ENCODE measurements around the gene BTAF1.

DNA sequence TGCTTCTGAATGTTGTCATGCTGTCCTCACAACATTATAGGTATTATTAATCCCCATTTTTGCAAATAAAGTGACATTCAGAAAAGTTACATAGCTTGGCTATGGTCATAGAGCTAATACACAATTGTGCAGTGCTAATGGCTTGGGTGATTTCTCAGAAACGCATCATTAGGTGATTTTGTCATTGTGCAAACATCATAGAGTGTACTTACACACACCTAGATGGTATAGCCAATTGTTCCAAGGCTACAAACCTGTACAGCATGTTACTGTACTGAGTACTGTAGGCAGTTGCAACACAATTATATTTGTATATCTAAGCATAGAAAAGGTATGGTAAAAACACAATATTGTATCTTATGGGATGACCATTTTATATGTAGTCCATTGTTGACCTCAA lies 91.0 kb downstream of the BTAF1 start:
- TF ChIP-seq, protein P1, sequence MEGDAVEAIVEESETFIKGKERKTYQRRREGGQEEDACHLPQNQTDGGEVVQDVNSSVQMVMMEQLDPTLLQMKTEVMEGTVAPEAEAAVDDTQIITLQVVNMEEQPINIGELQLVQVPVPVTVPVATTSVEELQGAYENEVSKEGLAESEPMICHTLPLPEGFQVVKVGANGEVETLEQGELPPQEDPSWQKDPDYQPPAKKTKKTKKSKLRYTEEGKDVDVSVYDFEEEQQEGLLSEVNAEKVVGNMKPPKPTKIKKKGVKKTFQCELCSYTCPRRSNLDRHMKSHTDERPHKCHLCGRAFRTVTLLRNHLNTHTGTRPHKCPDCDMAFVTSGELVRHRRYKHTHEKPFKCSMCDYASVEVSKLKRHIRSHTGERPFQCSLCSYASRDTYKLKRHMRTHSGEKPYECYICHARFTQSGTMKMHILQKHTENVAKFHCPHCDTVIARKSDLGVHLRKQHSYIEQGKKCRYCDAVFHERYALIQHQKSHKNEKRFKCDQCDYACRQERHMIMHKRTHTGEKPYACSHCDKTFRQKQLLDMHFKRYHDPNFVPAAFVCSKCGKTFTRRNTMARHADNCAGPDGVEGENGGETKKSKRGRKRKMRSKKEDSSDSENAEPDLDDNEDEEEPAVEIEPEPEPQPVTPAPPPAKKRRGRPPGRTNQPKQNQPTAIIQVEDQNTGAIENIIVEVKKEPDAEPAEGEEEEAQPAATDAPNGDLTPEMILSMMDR (conservative IDR thresholded peaks at IDR 0.05; ENCODE audit: low read depth, low read length): no peak
- no peak for TF ChIP-seq EZH2 (IDR thresholded peaks at IDR 0.05; ENCODE audit: borderline replicate concordance, low read depth, low read length, poor library complexity, severe bottlenecking)
